HG03460 (cell line): ENCODE data around the gene ABR.
"Not testable (repeated sequence)": the region's sequence is repeated elsewhere in the genome, so short reads cannot be mapped to it uniquely, and the experiment has no call there.

Source experiments
- ATAC-seq: cut with Tn5 transposase; IDR thresholded peaks from one replicate; pipeline ENCODE4 v1.9.1; 2021; ENCODE audit not compliant: unreplicated experiment

ABR gene

DNA sequence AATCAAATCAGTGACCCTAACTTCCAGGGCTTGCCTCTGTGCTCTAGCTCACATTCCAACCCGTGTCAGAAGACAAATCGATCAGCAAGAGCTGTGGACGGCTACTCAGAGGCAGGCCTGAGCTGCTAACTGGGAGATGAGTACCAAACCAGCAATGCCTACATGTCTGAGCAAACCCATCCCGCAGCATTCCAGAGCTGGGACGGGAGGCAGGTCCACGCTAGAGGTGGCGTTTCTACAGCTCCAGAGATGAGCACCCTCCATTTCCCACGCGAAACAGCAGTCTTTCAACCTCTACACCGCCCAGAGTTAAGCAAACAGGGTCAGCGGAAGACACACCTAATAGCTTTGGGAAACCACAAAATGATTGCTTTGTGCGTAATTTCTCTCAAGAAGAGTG is 206.7 kb downstream of the ABR start:
- no peak for ATAC-seq

DNA sequence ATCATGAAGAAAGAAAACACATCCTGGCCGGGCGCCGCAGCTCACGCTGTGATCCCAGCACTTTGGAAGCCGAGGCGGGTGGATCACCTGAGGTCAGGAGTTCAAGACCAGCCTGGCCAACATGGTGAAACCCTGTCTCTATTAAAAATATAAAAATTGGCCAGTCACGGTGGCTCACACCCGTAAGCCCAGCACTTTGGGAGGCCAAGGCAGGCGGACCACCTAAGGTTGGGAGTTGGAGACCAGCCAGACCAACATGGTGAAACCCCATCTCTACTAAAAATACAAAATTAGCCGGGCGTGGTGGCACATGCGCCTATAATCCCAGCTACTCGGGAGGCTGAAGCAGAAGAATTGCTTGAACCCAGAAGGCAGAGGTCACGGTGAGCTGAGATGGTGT is 207.9 kb downstream of the ABR start:
- ATAC-seq: not testable (repeated sequence)

GRCh38 chr17:970364-970763 is 209.4 kb downstream of the ABR start:
- no peak for ATAC-seq

DNA sequence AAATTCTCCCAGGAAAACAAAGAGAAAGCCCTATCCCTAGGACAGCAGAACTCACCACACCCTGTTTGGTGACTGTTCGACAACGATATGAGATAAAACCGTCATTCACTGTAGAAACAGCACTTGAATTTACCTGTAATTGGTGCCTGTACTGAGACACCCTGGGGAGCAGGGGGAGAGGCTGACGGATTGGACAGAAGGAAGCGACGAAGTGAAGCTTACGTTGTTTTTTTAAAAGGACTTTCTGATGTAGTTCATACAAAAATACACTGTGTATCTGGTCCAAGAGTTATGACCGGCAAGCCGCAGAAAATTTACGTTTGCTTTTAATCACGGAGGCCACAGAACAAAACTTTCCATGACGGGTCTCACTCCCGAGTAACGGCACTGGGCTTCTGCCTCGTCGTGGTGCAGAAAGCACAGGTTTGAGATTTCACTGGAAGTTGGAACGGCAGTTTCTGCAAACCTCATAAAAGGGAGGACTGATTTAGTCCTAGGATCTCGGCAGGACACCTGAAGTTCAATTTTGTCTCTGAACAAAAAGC is 209.9 kb downstream of the ABR start:
- ATAC-seq: no peak

GRCh38 chr17:968812-969730 is 210.7 kb downstream of the ABR start:
- no peak for ATAC-seq

GRCh38 chr17:967122-967521 is 212.7 kb downstream of the ABR start:
- no peak for ATAC-seq

- no peak for ATAC-seq
These were observed 214.3 kb downstream of the ABR start for GRCh38 chr17:965311-965989.

DNA sequence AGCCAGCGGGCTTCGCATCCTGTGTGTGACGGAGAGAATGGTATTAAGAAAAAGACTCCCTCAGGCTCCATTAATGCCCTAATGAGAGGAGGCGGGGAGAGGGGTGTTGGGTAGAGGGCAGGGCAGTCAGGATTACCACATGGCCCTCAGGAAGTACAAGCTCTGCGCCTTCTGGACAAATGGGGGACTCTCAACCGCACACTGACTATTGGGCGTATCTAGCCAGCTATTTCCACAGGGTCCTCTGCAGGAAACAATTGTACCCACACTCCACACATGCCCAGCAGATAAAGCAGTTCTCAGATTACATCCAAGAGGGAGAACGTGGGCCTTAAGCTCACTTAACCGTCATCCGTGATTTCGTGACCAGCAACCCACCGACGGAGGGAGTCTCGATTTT is 214.9 kb downstream of the ABR start:
- ATAC-seq: no peak

- no peak for ATAC-seq
These were observed 217.1 kb downstream of the ABR start for GRCh38 chr17:962670-963069.

DNA sequence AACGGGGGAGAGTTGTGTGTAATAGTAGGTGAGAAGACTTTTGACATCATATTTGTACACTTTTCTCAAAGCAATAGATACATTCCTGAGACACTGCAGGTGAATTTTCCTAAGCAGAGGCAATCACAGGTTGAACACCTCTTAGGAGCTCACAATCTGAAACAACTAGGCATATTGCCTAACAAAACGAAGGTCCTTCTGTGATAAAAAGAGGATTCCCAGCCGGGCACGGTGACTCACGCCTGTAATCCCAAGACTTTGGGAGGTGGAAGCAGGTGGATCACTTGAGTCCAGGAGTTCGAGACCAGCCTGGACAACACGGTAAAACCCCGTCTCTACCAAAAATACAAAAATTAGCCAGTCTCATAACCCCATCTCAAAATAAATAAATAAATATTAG is 217.6 kb downstream of the ABR start:
- no peak for ATAC-seq

- ATAC-seq: no peak
These were observed 220.9 kb downstream of the ABR start for GRCh38 chr17:958712-959451.

DNA sequence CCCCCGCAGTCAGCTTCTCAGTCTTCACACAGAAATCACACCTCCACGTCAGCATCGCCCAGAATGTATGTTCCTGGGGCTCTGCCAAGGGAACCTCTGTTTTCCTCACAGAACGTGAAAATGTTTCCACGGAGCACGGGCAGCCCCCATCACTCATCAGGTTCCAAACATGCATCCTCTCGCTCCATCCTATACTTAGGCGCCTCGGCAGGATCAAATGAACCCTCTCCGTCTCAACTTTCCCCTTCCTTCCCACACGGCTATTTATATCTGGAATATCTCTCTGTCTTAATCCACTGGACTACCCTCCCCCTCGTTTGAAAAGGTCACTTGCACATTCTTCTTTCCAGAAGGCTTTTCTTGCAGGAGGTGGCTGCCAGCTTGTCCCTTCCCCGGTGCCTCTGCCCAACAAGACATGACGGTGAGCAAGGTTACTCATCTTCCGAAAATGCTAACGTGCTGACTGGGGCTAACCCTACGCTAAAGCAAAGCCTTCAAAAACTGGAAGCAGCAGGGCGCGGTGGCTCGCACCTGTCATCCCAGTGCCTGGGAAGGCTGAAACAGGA is 221.8 kb downstream of the ABR start:
- ATAC-seq: no peak

- ATAC-seq: no peak
These were observed 222.9 kb downstream of the ABR start for GRCh38 chr17:956905-957304.

DNA sequence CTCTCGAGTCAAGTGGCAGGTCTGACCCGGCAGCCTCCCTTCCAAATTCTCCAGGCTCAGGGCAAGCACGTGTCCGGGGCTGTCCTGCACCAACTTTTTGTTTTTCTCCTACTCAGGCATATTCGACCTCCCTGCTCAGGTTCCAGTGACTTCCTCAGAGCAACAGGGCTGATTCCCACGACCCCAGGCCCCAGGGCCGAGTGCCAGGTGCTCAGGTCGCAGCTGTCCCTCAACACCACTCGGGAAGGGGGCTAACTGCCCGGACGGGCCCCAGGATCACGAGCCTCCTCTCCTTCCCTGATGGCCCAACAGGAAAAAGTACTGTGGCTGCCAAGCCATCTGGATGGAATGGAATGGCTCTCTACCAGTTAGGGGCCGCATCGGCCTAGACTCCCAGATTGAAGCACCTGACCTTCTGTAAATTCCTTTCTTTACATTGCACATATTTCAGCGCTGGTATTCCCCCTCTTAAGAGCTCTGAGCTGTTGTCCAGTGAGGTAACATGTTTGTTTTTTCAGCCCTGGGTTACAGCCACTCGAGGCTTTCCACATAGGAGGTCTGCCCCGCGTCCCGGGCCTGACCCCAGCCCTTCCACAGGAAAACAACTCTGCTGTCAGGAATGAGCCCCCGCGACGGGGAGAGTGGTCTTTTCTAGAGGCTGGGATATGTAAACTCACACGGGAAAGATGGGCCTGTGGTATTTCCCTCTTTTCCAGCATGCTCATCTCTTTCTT is 225.2 kb downstream of the ABR start:
- ATAC-seq: no peak

DNA sequence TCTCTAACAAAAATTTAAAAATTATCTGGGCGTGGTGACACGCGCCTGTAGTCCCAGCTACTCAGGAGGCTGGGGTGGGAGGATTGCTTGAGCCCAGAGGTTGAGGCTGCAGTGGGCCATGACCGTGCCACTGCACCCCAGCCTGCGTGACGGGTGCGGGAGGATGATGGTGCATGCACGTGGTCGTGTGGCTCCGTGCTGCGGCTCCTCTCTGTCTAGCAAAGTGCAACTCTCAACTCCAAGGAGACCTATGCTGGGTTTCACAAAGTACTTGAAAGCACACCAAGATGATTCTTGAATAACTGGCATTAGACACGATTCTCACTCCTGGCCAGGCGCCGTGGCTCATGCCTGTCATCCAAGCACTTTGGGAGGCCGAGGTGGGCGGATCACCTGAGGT is 226.0 kb downstream of the ABR start:
- no peak for ATAC-seq
